NB4 (cell line): Measurements from ENCODE around the gene NRCAM.

ENCODE experiments used
- DNase-seq: peaks from one replicate; pipeline ENCODE4 v3.0.0; 2010; ENCODE audit warnings: low read depth
- H3K4me3 ChIP-seq: one replicate; pipeline ENCODE4 v1.5.1; 2011; ENCODE audit warnings: mild to moderate bottlenecking, low read depth, low read length, moderate library complexity
- MYC ChIP-seq: IDR thresholded peaks from 2 replicates; pipeline ENCODE4 v1.6.1; 2011; ENCODE audit warnings: low read depth, low read length
- POLR2A ChIP-seq: IDR thresholded peaks from 2 replicates; pipeline ENCODE4 v1.6.1; 2011; ENCODE audit warnings: mild to moderate bottlenecking; ENCODE audit not compliant: insufficient read length; ENCODE audit errors: extremely low read depth
- TF ChIP-seq, protein P1 (sequence below): IDR thresholded peaks from one replicate; pipeline ENCODE4 v1.5.1; 2012; ENCODE audit warnings: low read depth, low read length
- TF ChIP-seq, protein P2 (sequence below): IDR thresholded peaks from 2 replicates; pipeline ENCODE4 v1.6.1; 2011; ENCODE audit warnings: low read depth, low read length

The NRCAM gene

DNA sequence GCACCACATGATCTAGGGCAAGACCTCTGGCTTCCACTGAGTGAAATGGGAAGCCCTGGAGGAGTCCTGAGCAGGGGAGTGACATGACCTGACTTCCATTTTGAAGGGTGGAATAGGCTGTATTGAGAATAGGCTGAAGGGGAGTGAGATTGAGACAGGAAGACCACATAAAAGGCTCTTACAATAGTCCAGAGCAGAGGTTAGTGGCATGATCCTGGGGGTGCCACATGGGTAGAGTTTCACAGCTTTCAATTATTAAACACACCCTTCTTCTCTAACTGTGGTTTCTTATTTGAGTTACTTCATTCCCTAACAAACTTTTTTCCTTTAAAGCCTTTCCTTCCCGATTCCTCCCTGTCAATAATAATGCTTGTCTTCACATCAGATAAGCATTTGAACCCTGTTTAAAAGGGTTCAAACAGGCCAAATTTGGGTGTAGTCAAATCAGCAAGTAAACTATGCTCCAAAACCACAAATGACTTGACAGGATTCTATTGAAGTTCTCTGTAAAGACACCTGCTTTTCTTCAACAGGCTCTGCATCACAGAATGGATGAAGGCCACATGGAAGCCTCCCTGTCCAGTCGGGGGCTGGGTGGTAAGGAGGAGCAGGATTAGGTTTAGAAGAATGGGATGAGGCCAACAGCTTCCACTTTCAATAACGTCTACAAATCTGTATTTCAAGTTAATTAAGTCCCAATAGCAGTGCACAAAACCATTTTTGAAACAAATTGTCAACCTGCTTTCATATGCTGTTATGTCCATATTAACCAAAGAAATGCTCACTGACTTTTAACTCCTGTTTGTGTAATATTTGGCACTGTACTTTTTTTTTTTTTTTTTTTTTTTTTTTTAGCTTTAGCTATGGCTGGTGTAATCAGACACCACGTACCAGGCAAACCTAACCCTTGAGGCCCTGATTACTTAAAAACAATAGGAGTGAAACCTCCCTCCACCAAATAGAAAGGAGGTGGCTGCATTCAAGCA is 131.9 kb downstream of the NRCAM start:
- DNase-seq, result no peak
- TF ChIP-seq POLR2A (no peak), MYC (no peak)
- TF ChIP-seq, protein P1, sequence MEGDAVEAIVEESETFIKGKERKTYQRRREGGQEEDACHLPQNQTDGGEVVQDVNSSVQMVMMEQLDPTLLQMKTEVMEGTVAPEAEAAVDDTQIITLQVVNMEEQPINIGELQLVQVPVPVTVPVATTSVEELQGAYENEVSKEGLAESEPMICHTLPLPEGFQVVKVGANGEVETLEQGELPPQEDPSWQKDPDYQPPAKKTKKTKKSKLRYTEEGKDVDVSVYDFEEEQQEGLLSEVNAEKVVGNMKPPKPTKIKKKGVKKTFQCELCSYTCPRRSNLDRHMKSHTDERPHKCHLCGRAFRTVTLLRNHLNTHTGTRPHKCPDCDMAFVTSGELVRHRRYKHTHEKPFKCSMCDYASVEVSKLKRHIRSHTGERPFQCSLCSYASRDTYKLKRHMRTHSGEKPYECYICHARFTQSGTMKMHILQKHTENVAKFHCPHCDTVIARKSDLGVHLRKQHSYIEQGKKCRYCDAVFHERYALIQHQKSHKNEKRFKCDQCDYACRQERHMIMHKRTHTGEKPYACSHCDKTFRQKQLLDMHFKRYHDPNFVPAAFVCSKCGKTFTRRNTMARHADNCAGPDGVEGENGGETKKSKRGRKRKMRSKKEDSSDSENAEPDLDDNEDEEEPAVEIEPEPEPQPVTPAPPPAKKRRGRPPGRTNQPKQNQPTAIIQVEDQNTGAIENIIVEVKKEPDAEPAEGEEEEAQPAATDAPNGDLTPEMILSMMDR, result no peak
- TF ChIP-seq, protein P2, sequence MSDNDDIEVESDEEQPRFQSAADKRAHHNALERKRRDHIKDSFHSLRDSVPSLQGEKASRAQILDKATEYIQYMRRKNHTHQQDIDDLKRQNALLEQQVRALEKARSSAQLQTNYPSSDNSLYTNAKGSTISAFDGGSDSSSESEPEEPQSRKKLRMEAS, result no peak
- no peak overlapping the region for H3K4me3 ChIP-seq

DNA sequence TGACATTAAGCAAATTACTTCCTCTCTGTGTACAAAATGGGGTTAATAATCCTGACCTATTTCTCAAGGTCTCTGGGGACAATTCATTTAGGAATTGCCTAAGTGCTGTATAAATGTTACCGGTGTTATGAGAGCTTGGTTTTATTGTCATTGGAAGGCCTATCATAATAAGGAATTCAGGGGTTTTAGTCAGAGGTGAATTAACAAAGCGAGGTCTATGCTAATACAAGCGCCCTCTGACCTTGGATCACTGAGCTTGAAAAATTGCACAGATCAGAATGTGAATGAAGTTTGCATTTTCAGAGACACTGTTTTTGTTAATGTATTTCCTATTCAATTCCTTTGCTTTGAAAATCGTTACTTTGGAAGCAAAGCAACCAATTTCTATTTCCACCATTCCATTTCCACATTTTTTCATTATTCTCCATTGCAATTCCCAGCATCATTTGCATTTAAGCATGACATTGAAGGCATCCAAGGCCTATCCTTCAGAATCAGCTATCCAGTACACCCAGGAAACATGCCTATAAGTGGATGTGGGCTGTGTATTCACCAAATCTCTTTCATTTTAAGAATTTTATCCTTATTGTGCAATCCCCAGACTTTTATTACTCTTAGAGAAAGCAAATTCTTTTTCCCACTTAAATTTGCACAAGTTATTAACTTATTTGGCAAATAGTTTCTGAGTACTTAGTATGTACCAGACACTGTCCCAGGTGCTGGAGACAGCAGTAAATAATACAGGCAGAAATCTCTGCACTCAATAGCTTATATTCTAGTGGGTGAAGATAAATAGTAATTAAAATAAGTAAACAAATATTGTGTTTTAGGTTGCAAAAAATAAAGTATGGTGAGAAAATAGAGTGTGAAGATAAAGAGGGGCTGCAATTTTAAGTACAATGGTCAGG is 133.1 kb downstream of the NRCAM start:
- no peak for DNase-seq
- H3K4me3 ChIP-seq, result no peak overlapping the region
- TF ChIP-seq, protein P2, result no peak
- TF ChIP-seq POLR2A, result no peak
- no peak for TF ChIP-seq MYC
- TF ChIP-seq, protein P1, result no peak

DNA sequence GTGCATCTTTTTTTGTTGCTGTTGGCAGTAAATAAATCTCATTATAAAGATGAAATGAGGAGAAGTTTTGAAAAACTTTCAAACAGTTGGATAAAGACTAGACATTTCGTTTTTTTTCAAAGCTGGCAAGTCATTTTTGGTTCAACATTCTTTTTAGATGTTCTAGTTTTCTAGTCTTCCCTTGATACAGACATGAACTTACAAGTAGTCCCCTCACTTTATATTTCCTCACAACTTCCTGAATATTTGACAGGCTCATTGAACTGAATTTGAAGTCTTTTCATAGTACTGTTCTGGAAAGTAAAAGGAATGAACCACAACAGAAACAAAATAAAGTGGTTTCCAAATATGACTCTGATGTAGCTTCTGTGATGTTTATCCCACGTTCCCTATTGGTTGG is 134.2 kb downstream of the NRCAM start:
- no peak for TF ChIP-seq POLR2A
- TF ChIP-seq, protein P1, result no peak
- TF ChIP-seq, protein P2, result no peak
- TF ChIP-seq MYC, result no peak
- no peak for DNase-seq

DNA sequence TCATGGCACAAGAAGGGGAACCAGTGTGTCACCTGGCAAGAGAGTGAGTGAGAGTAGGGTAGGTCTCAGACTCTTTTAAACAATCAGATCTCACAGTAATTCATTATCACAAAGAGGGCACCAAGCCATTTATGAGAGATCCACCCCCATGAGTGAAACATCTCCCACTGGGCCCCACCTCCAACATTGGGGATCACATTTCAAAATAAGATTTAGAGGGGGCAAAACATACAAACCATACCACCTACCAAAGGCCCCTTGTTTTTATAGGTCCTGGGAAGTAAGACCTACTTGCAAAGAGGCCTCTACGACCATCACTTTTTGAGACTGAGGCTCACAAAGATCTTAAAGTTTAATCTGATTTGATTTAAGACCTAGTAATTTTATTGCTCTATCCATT is 134.9 kb downstream of the NRCAM start:
- no peak for TF ChIP-seq POLR2A
- TF ChIP-seq, protein P1, result no peak
- TF ChIP-seq, protein P2, result no peak
- no peak for DNase-seq
- no peak overlapping the region for H3K4me3 ChIP-seq

More for the DNA sequence above, 134.2 kb downstream of the NRCAM start:
- H3K4me3 ChIP-seq, result no peak overlapping the region

DNA sequence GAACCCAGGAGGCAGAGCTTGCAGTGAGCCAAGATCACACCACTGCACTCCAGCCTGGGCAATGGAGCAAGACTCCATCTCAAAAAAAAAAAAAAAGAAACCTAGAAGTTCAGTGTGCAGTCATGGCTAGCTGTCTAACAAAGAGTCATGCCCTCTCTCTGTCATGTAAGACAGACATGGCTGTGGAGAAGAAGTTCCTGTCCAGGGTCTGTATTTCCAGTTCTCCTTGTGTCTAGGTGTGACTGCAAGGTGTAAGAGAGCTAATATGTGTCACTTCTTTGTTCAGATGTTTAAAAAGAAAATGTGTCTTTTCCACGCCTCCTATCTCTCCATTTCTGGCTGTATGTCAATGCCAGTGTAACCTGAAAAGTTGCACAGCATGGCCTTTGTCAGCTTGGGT is 139.5 kb downstream of the NRCAM start:
- H3K4me3 ChIP-seq, result no peak overlapping the region
- DNase-seq, result no peak
- TF ChIP-seq, protein P2, result no peak
- TF ChIP-seq, protein P1, result no peak
- no peak for TF ChIP-seq POLR2A
- no peak for TF ChIP-seq MYC
